Measurements from ENCODE around the gene C1QTNF12. TPM values are rescaled to one million over a fixed set of nuclear protein-coding genes. Genes with fewer than 3 reads are reported as not detected.

Gene C1QTNF12
- total and polyA plus RNA-seq, 2 experiments from 2014 or later, result 4.1 to 4.2 TPM

DNA sequence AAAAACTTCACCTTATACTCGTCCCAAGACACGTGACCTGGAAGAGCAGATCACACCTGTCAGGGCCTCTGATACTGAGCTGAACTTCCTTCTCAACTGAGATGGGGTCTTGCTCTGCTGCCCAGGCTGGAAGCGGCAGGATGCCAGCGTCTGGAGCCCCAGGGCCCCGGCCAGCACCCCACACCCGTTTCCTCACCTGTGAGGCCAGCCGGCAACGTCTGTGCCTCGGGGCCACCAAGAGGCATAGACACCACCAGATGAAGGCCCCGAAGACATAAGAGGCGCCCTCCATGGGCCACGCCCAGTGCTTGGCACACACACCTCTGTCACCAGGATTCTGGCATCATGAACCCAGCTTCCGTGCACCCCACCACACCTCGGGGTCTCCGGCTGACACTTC is 23.2 kb downstream of the C1QTNF12 start:
- no peaks in the 10 kb centered on the region for H3K9me2 ChIP-seq (ENCODE audit: insufficient read depth)
- no peak overlapping the region for H3K27ac ChIP-seq (ENCODE audit: low read depth)
- Mint-ChIP-seq H3K36me3 (ENCODE audit: low read depth) (peaks cover 33% of the 10 kb centered on the region), H3K27me3 (ENCODE audit: insufficient read depth, low read depth, poor library complexity) (peaks cover 11% of the 10 kb centered on the region), H3K4me3 (no peak overlapping the region), H3K4me1 (no peaks in the 10 kb centered on the region), H3K9me3 (no peaks in the 10 kb centered on the region; the same call in 2 of the 3 replicates), H3K27ac (no peak overlapping the region)
- H3F3A ChIP-seq (replicated peaks; ENCODE audit: low read depth), result no peaks in the 10 kb centered on the region
- H3K79me2 ChIP-seq (replicated peaks; ENCODE audit: insufficient read depth), result 0 out of 2 replicates have a peak, but pooled peaks cover under 1% of the 10 kb centered on the region
- no peak for ATAC-seq
- no peak for DNase-seq (ENCODE audit: low spot score)
- peaks cover 3% of the 10 kb centered on the region; the same call in 1 of the 2 replicates for H3K36me3 ChIP-seq (ENCODE audit: insufficient read depth)
- no peak for TF ChIP-seq EZH2 (IDR thresholded peaks at IDR 0.05; ENCODE audit: low read depth, unreplicated experiment)
- no peak for TF ChIP-seq ETS1 (IDR thresholded peaks at IDR 0.05)
- TF ChIP-seq EZH2phosphoT487 (IDR thresholded peaks at IDR 0.05; ENCODE audit: unreplicated experiment), result no peak
- no peak for TF ChIP-seq JUNB (IDR thresholded peaks at IDR 0.05; ENCODE audit: unreplicated experiment)
- TF ChIP-seq STAT1 (IDR thresholded peaks at IDR 0.05; ENCODE audit: unreplicated experiment), result no peak
- TF ChIP-seq POLR2AphosphoS5 (IDR thresholded peaks at IDR 0.05; ENCODE audit: low read depth), result no peak
- TF ChIP-seq, protein P1, sequence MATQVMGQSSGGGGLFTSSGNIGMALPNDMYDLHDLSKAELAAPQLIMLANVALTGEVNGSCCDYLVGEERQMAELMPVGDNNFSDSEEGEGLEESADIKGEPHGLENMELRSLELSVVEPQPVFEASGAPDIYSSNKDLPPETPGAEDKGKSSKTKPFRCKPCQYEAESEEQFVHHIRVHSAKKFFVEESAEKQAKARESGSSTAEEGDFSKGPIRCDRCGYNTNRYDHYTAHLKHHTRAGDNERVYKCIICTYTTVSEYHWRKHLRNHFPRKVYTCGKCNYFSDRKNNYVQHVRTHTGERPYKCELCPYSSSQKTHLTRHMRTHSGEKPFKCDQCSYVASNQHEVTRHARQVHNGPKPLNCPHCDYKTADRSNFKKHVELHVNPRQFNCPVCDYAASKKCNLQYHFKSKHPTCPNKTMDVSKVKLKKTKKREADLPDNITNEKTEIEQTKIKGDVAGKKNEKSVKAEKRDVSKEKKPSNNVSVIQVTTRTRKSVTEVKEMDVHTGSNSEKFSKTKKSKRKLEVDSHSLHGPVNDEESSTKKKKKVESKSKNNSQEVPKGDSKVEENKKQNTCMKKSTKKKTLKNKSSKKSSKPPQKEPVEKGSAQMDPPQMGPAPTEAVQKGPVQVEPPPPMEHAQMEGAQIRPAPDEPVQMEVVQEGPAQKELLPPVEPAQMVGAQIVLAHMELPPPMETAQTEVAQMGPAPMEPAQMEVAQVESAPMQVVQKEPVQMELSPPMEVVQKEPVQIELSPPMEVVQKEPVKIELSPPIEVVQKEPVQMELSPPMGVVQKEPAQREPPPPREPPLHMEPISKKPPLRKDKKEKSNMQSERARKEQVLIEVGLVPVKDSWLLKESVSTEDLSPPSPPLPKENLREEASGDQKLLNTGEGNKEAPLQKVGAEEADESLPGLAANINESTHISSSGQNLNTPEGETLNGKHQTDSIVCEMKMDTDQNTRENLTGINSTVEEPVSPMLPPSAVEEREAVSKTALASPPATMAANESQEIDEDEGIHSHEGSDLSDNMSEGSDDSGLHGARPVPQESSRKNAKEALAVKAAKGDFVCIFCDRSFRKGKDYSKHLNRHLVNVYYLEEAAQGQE (IDR thresholded peaks at IDR 0.05; ENCODE audit: unreplicated experiment), result no peak
- no peak for TF ChIP-seq ZNF331 (CRISPR knock-in tag; IDR thresholded peaks at IDR 0.05; ENCODE audit: low read depth)
- no peak for TF ChIP-seq ZNF114 (CRISPR knock-in tag; IDR thresholded peaks at IDR 0.05)
- no peak for TF ChIP-seq CREB1 (CRISPR knock-in tag; IDR thresholded peaks at IDR 0.05; ENCODE audit: low read depth)
- TF ChIP-seq, protein P2, sequence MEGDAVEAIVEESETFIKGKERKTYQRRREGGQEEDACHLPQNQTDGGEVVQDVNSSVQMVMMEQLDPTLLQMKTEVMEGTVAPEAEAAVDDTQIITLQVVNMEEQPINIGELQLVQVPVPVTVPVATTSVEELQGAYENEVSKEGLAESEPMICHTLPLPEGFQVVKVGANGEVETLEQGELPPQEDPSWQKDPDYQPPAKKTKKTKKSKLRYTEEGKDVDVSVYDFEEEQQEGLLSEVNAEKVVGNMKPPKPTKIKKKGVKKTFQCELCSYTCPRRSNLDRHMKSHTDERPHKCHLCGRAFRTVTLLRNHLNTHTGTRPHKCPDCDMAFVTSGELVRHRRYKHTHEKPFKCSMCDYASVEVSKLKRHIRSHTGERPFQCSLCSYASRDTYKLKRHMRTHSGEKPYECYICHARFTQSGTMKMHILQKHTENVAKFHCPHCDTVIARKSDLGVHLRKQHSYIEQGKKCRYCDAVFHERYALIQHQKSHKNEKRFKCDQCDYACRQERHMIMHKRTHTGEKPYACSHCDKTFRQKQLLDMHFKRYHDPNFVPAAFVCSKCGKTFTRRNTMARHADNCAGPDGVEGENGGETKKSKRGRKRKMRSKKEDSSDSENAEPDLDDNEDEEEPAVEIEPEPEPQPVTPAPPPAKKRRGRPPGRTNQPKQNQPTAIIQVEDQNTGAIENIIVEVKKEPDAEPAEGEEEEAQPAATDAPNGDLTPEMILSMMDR (conservative IDR thresholded peaks at IDR 0.05; ENCODE audit: low read depth in 2 of 2), result no peak
- TF ChIP-seq NANOG (IDR thresholded peaks at IDR 0.05; ENCODE audit: borderline replicate concordance), result no peak
- TF ChIP-seq, protein P3, sequence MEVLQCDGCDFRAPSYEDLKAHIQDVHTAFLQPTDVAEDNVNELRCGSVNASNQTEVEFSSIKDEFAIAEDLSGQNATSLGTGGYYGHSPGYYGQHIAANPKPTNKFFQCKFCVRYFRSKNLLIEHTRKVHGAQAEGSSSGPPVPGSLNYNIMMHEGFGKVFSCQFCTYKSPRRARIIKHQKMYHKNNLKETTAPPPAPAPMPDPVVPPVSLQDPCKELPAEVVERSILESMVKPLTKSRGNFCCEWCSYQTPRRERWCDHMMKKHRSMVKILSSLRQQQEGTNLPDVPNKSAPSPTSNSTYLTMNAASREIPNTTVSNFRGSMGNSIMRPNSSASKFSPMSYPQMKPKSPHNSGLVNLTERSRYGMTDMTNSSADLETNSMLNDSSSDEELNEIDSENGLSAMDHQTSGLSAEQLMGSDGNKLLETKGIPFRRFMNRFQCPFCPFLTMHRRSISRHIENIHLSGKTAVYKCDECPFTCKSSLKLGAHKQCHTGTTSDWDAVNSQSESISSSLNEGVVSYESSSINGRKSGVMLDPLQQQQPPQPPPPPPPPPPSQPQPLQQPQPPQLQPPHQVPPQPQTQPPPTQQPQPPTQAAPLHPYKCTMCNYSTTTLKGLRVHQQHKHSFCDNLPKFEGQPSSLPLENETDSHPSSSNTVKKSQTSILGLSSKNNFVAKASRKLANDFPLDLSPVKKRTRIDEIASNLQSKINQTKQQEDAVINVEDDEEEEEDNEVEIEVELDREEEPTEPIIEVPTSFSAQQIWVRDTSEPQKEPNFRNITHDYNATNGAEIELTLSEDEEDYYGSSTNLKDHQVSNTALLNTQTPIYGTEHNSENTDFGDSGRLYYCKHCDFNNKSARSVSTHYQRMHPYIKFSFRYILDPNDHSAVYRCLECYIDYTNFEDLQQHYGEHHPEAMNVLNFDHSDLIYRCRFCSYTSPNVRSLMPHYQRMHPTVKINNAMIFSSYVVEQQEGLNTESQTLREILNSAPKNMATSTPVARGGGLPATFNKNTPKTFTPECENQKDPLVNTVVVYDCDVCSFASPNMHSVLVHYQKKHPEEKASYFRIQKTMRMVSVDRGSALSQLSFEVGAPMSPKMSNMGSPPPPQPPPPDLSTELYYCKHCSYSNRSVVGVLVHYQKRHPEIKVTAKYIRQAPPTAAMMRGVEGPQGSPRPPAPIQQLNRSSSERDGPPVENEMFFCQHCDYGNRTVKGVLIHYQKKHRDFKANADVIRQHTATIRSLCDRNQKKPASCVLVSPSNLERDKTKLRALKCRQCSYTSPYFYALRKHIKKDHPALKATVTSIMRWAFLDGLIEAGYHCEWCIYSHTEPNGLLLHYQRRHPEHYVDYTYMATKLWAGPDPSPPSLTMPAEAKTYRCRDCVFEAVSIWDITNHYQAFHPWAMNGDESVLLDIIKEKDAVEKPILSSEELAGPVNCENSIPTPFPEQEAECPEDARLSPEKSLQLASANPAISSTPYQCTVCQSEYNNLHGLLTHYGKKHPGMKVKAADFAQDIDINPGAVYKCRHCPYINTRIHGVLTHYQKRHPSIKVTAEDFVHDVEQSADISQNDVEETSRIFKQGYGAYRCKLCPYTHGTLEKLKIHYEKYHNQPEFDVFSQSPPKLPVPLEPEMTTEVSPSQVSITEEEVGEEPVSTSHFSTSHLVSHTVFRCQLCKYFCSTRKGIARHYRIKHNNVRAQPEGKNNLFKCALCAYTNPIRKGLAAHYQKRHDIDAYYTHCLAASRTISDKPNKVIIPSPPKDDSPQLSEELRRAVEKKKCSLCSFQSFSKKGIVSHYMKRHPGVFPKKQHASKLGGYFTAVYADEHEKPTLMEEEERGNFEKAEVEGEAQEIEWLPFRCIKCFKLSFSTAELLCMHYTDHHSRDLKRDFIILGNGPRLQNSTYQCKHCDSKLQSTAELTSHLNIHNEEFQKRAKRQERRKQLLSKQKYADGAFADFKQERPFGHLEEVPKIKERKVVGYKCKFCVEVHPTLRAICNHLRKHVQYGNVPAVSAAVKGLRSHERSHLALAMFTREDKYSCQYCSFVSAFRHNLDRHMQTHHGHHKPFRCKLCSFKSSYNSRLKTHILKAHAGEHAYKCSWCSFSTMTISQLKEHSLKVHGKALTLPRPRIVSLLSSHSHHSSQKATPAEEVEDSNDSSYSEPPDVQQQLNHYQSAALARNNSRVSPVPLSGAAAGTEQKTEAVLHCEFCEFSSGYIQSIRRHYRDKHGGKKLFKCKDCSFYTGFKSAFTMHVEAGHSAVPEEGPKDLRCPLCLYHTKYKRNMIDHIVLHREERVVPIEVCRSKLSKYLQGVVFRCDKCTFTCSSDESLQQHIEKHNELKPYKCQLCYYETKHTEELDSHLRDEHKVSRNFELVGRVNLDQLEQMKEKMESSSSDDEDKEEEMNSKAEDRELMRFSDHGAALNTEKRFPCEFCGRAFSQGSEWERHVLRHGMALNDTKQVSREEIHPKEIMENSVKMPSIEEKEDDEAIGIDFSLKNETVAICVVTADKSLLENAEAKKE (CRISPR knock-in tag; IDR thresholded peaks at IDR 0.05), result no peak
- H4K20me1 ChIP-seq (replicated peaks; ENCODE audit: insufficient read depth), result peaks cover 5% of the 10 kb centered on the region; the same call in 1 of the 2 replicates
- H3K27me3 ChIP-seq (ENCODE audit: insufficient read depth), result no peaks in the 10 kb centered on the region
- no peak overlapping the region for H3K4me3 ChIP-seq
- no peak overlapping the region for H3K4me2 ChIP-seq
- H2AFZ ChIP-seq, result no peak overlapping the region
- H3K4me1 ChIP-seq (ENCODE audit: insufficient read depth), result no peaks in the 10 kb centered on the region
